Endothelial cell of umbilical vein (primary cell): ENCODE measurements around the gene TARDBP. TPM values are rescaled to one million over a fixed set of nuclear protein-coding genes. Genes with fewer than 3 reads are reported as not detected.

Source experiments
- BruUV-seq: library from RNA; stranded (reverse); fragments of 400-500 nt; replicated peaks from 2 replicates; lab custom pipeline; 2021; lab: Mats Ljungman, UMichigan
- CTCF ChIA-PET: fragments of 300-600, 350-600 bp; sonication (Branson Sonifier 250); formaldehyde crosslinking; loops from one replicate; lab custom pipeline; 2021; ENCODE audit warnings: antibody characterized with exemption, inconsistent platforms; lab: Charles Lee
- POLR2A ChIA-PET: fragments of 300-600, 350-600 bp; sonication (Branson Sonifier 250); formaldehyde crosslinking; loops from one replicate; lab custom pipeline; 2021; ENCODE audit warnings: antibody characterized with exemption, inconsistent platforms; lab: Charles Lee
- DNase-seq: peaks from one replicate; pipeline ENCODE4 v3.0.0-alpha.2; 2011; ENCODE audit warnings: low read depth, low spot score
- FAIRE-seq: peaks from 2 replicates; lab custom pipeline; 2011; peaks lifted over from hg19 to GRCh38; lab: Jason Lieb, UNC
- H2AFZ ChIP-seq: 2 replicates; pipeline ENCODE4 v1.6.0; 2012; ENCODE audit warnings: low read depth, low read length, control low read depth, inconsistent platforms
- H3K27ac ChIP-seq: 2 replicates; pipeline ENCODE4 v1.5.1; 2011; ENCODE audit warnings: low read depth, mild to moderate bottlenecking, control low read depth, low read length, moderate library complexity; ENCODE audit not compliant: insufficient read depth
- H3K27me3 ChIP-seq, 2 experiments: 2 replicates each; pipeline versions ENCODE4 v1.6.0 to v1.6.1; 2011; ENCODE audit warnings: low read length in 2 of 2, mixed read lengths in 1 of 2; ENCODE audit not compliant: control insufficient read depth in 2 of 2, insufficient read depth in 2 of 2
- H3K36me3 ChIP-seq, 2 experiments: 2 replicates in 1 of 2; 3 replicates in 1 of 2; pipeline ENCODE4 v1.5.1; 2011; ENCODE audit warnings: low read length in 2 of 2, mild to moderate bottlenecking in 1 of 2, moderate library complexity in 1 of 2; ENCODE audit not compliant: control insufficient read depth in 2 of 2, insufficient read depth in 2 of 2; ENCODE audit errors: extremely low read depth in 1 of 2
- H3K4me1 ChIP-seq: 3 replicates; pipeline ENCODE4 v1.5.1; 2011; ENCODE audit warnings: mild to moderate bottlenecking, low read length; ENCODE audit not compliant: control insufficient read depth, insufficient read depth; ENCODE audit errors: extremely low read depth
- H3K4me2 ChIP-seq: 2 replicates; pipeline ENCODE4 v1.6.1; 2011; ENCODE audit warnings: low read length, control low read depth, mixed read lengths; ENCODE audit not compliant: insufficient read depth
- H3K4me3 ChIP-seq, 3 experiments: fragments of 200-600 bp in 1 of 3; sonication (generic), shearing (Covaris generic) in 1 of 3; replicated peaks in 1 of 3; 2 replicates each; pipeline ENCODE4 v1.5.1; 2011 to 2016; ENCODE audit warnings: control low read depth in 3 of 3, low read length in 3 of 3, mild to moderate bottlenecking in 2 of 3, inconsistent platforms in 1 of 3, low read depth in 1 of 3, moderate library complexity in 1 of 3; ENCODE audit not compliant: insufficient read depth in 1 of 3
- H3K79me2 ChIP-seq: 2 replicates; pipeline ENCODE4 v1.6.0; 2012; ENCODE audit warnings: low read length, inconsistent platforms; ENCODE audit not compliant: control insufficient read depth, insufficient read depth
- H3K9ac ChIP-seq: replicated peaks from 2 replicates; pipeline ENCODE3; 2011; ENCODE audit warnings: low read length, control low read depth; ENCODE audit not compliant: insufficient read depth; ENCODE audit errors: extremely low read depth
- H3K9me1 ChIP-seq: replicated peaks from 3 replicates; pipeline ENCODE4 v1.6.0; 2011; ENCODE audit warnings: mild to moderate bottlenecking, low read length; ENCODE audit not compliant: control insufficient read depth, insufficient read depth; ENCODE audit errors: extremely low read depth
- H3K9me3 ChIP-seq: replicated peaks from 2 replicates; pipeline ENCODE4 v1.5.1; 2012; ENCODE audit warnings: low read length, inconsistent platforms; ENCODE audit not compliant: control insufficient read depth, insufficient read depth
- H4K20me1 ChIP-seq: replicated peaks from 2 replicates; pipeline ENCODE3; 2011; ENCODE audit warnings: mild to moderate bottlenecking, low read length; ENCODE audit not compliant: control insufficient read depth, insufficient read depth; ENCODE audit errors: extremely low read depth
- EZH2 ChIP-seq: IDR thresholded peaks from 2 replicates; pipeline ENCODE4 v1.6.1; 2012; ENCODE audit warnings: borderline replicate concordance, low read depth, mild to moderate bottlenecking, moderate library complexity, low read length, inconsistent platforms; ENCODE audit not compliant: severe bottlenecking
- FOS ChIP-seq: IDR thresholded peaks from 2 replicates; pipeline ENCODE4 v1.6.1; 2011; ENCODE audit warnings: mild to moderate bottlenecking, low read length, moderate library complexity, borderline replicate concordance; ENCODE audit not compliant: insufficient read depth
- GATA2 ChIP-seq: IDR thresholded peaks from 2 replicates; pipeline ENCODE4 v1.7.0; 2011; ENCODE audit warnings: low read depth, mild to moderate bottlenecking, moderate library complexity, mixed read lengths, low read length; ENCODE audit not compliant: insufficient read length, insufficient read depth
- JUN ChIP-seq: IDR thresholded peaks from 2 replicates; pipeline ENCODE4 v1.6.1; 2011; ENCODE audit warnings: borderline replicate concordance, low read depth; ENCODE audit not compliant: insufficient read length, insufficient read depth
- MYC ChIP-seq: IDR thresholded peaks from one replicate; pipeline ENCODE4 v1.6.1; 2011; ENCODE audit warnings: mild to moderate bottlenecking, low read depth, low read length
- POLR2A ChIP-seq: IDR thresholded peaks from 2 replicates; pipeline ENCODE4 v1.6.1; 2012; ENCODE audit warnings: low read depth, mild to moderate bottlenecking, control low read depth, low read length
- POLR2AphosphoS5 ChIP-seq: IDR thresholded peaks from 2 replicates; pipeline ENCODE4 v1.6.1; 2012; ENCODE audit warnings: low read depth, mild to moderate bottlenecking, control low read depth, low read length, moderate library complexity; ENCODE audit not compliant: insufficient read depth
- dilution Hi-C: fragments of 300-500 bp; cut with MboI; formaldehyde crosslinking; loops from one replicate; pipeline ENCODE4 v1.15.0; 2019; ENCODE audit warnings: low sequenced_read_pairs; ENCODE audit not compliant: extremely low pct_ligation_motif_present
- intact Hi-C: fragments of 100-400 bp; cut with micrococcal nuclease; formaldehyde crosslinking; loops from one replicate; pipeline ENCODE4 v1.10.0; 2022
- polyA plus RNA-seq, 4 experiments: library from polyadenylated mRNA; depleted of rRNA in 3 of 4; stranded (reverse) in 3 of 4; unstranded in 1 of 4; fragments of >200 nt; gene quantifications; 2 replicates each; pipeline versions ENCODE4 v1.2.1 to v1.2.3, GENCODE V29; 2011 to 2012; ENCODE audit warnings: missing spikeins in 1 of 4
- total RNA-seq: library from RNA; stranded (reverse); gene quantifications from 2 replicates; pipeline ENCODE4 v1.2.3, GENCODE V29; 2021
- TF ChIP-seq, protein P1 (sequence below), 2 donors: IDR thresholded peaks; 1 replicate in 1 of 2; 2 replicates in 1 of 2; pipeline ENCODE4 v1.5.1; 2011; ENCODE audit warnings: low read length in 2 of 2, mild to moderate bottlenecking in 2 of 2, moderate library complexity in 2 of 2, control low read depth in 1 of 2, inconsistent platforms in 1 of 2, low read depth in 1 of 2; ENCODE audit not compliant: insufficient read depth in 1 of 2; ENCODE audit errors: extremely low read depth in 1 of 2
- TF ChIP-seq, protein P2 (sequence below): IDR thresholded peaks from 2 replicates; pipeline ENCODE4 v1.6.1; 2011; ENCODE audit not compliant: insufficient read depth, insufficient read length

TARDBP gene
- total and polyA plus RNA-seq, 2 donors (not counting 3 experiments of a cell fraction or from before 2014, with no cell fraction given) = 106 to 183 TPM

- no TSS peak for BruUV-seq
- TF ChIP-seq, protein P1, sequence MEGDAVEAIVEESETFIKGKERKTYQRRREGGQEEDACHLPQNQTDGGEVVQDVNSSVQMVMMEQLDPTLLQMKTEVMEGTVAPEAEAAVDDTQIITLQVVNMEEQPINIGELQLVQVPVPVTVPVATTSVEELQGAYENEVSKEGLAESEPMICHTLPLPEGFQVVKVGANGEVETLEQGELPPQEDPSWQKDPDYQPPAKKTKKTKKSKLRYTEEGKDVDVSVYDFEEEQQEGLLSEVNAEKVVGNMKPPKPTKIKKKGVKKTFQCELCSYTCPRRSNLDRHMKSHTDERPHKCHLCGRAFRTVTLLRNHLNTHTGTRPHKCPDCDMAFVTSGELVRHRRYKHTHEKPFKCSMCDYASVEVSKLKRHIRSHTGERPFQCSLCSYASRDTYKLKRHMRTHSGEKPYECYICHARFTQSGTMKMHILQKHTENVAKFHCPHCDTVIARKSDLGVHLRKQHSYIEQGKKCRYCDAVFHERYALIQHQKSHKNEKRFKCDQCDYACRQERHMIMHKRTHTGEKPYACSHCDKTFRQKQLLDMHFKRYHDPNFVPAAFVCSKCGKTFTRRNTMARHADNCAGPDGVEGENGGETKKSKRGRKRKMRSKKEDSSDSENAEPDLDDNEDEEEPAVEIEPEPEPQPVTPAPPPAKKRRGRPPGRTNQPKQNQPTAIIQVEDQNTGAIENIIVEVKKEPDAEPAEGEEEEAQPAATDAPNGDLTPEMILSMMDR (IDR thresholded peaks at IDR 0.05; ENCODE audit: extremely low read depth in 1 of 2, insufficient read depth in 1 of 2, low read depth in 1 of 2, low read length in 2 of 2) = no peak
- TF ChIP-seq FOS (no peak), MYC (no peak), GATA2 (no peak), POLR2A (no peak), JUN (no peak), EZH2 (no peak), POLR2AphosphoS5 (no peak)
- TF ChIP-seq, protein P2, sequence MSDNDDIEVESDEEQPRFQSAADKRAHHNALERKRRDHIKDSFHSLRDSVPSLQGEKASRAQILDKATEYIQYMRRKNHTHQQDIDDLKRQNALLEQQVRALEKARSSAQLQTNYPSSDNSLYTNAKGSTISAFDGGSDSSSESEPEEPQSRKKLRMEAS = no peak
- no peak overlapping the region for H3K4me3 ChIP-seq
- no peak for DNase-seq
- H3K9me1 ChIP-seq = no peaks in the 10 kb centered on the region
- H2AFZ ChIP-seq = no peak overlapping the region
- no peaks in the 10 kb centered on the region for H3K9me3 ChIP-seq
- H3K79me2 ChIP-seq = no peaks in the 10 kb centered on the region
- no peak for FAIRE-seq
- intact Hi-C loops (no loop called here), dilution Hi-C loops (no loop called here)
- CTCF ChIA-PET = no interaction called here
- H3K9ac ChIP-seq = no peak overlapping the region
- no peaks in the 10 kb centered on the region for H3K4me1 ChIP-seq
- no peaks in the 10 kb centered on the region for H4K20me1 ChIP-seq
- H3K4me2 ChIP-seq = no peak overlapping the region
- POLR2A ChIA-PET = no interaction called here
- H3K36me3 ChIP-seq = peaks cover 29 to 51% of the 10 kb centered on the region in 2 experiments
- H3K27ac ChIP-seq = no peak overlapping the region
- no peaks in the 10 kb centered on the region for H3K27me3 ChIP-seq
Observed at GRCh38 chr1:11068600-11069473, 56.4 kb downstream of the TARDBP start.
